Muscle layer of duodenum (tissue), 2 donors: ENCODE results near the gene HSF5.

ENCODE experiments used
- H3K27ac ChIP-seq: one replicate; pipeline ENCODE4 v1.7.0; 2013; ENCODE audit warnings: mild to moderate bottlenecking, low read length
- H3K27me3 ChIP-seq: one replicate; pipeline ENCODE4 v1.7.0; 2013; ENCODE audit warnings: low read depth, mild to moderate bottlenecking, control low read depth, low read length
- H3K36me3 ChIP-seq, 2 donors: one replicate each; pipeline ENCODE4 v1.7.0; 2013; ENCODE audit warnings: low read length in 2 of 2, control low read depth in 1 of 2, mild to moderate bottlenecking in 1 of 2; ENCODE audit not compliant: insufficient read depth in 2 of 2, control insufficient read depth in 1 of 2
- H3K4me1 ChIP-seq, 2 donors: one replicate each; pipeline ENCODE4 v1.7.0; 2013; ENCODE audit warnings: low read length in 2 of 2, mild to moderate bottlenecking in 2 of 2, control low read depth in 1 of 2, moderate library complexity in 1 of 2; ENCODE audit not compliant: insufficient read depth in 2 of 2, control insufficient read depth in 1 of 2
- H3K4me3 ChIP-seq, 2 donors: one replicate each; pipeline ENCODE4 v1.7.0; 2013; ENCODE audit warnings: low read length in 2 of 2, low read depth in 1 of 2, mild to moderate bottlenecking in 1 of 2
- H3K9me3 ChIP-seq, 2 donors: one replicate each; pipeline ENCODE4 v1.7.0; 2013; ENCODE audit warnings: low read length in 2 of 2, control low read depth in 1 of 2, mild to moderate bottlenecking in 1 of 2; ENCODE audit not compliant: control insufficient read depth in 1 of 2
- donor health status: healthy.

The HSF5 gene

GRCh38 chr17:58394534-58395223, 93.5 kb downstream of the HSF5 start:
- Histone ChIP-seq H3K27me3 (no peaks in the 10 kb centered on the region), H3K4me3 (no peak overlapping the region), H3K4me1 (no peaks in the 10 kb centered on the region), H3K36me3 (no peaks in the 10 kb centered on the region), H3K9me3 (no peaks in the 10 kb centered on the region), H3K27ac (no peak overlapping the region)

- no peaks in the 10 kb centered on the region for H3K4me1 ChIP-seq
- H3K9me3 ChIP-seq = no peaks in the 10 kb centered on the region
- H3K4me3 ChIP-seq = no peak overlapping the region
- H3K27me3 ChIP-seq = no peaks in the 10 kb centered on the region
- H3K36me3 ChIP-seq = no peaks in the 10 kb centered on the region
- H3K27ac ChIP-seq = no peak overlapping the region
These were observed 96.8 kb downstream of the HSF5 start for GRCh38 chr17:58391302-58391984.

- no peak overlapping the region for H3K4me3 ChIP-seq
- no peaks in the 10 kb centered on the region for H3K4me1 ChIP-seq
- H3K36me3 ChIP-seq = no peaks in the 10 kb centered on the region
- no peaks in the 10 kb centered on the region for H3K27me3 ChIP-seq
- no peaks in the 10 kb centered on the region for H3K9me3 ChIP-seq
- H3K27ac ChIP-seq = no peak overlapping the region
These were observed 97.3 kb downstream of the HSF5 start for GRCh38 chr17:58390884-58391283.

DNA sequence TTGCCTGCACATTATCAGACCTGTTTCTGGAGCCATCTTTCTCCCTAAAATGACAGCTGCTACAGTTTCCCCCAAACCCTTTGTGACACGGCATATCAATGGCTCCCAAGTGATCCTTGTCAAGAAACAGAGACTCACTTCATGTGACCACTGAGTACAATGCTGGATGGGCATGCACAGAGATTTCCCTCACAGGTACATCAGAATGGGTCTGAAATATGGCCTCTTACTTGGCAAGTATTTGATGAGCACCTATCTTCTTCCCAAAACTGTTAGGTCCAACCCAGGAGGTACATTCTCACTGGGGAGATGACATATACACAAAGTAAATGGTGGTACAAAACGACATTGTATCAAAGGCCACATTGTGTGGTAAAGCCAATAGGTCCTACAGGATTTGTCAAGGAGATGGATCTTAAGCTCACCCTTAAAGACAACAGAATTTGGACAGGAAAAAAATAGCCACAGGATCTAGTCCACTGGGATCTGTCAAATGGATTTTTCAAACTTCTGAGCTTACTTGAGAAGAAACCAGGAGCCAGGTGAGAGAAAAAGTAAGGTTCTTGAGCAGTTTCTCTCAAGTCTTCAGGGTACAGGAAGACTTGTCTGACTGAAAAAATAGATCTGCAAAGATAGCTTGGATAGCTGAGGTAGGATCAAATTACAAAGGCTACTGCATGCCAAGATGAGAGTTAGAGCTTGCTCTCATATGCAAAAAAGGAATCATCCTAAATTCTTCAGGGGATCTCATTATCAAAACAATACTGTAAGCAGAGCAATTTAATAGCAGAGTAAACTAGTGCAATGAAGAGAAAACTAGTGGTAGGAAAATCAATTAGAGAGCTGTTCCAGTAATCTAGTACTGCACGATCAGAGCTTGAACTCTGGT, 99.7 kb downstream of the HSF5 start:
- no peaks in the 10 kb centered on the region for H3K4me1 ChIP-seq
- no peaks in the 10 kb centered on the region for H3K9me3 ChIP-seq
- H3K4me3 ChIP-seq = no peak overlapping the region
- no peak overlapping the region for H3K27ac ChIP-seq
- no peaks in the 10 kb centered on the region for H3K27me3 ChIP-seq
- no peaks in the 10 kb centered on the region for H3K36me3 ChIP-seq

GRCh38 chr17:58387834-58388233, 100.4 kb downstream of the HSF5 start:
- no peaks in the 10 kb centered on the region for H3K9me3 ChIP-seq
- H3K36me3 ChIP-seq = no peaks in the 10 kb centered on the region
- H3K27me3 ChIP-seq = no peaks in the 10 kb centered on the region
- H3K4me3 ChIP-seq = no peak overlapping the region
- no peaks in the 10 kb centered on the region for H3K4me1 ChIP-seq
- H3K27ac ChIP-seq = no peak overlapping the region

- no peaks in the 10 kb centered on the region for H3K27me3 ChIP-seq
- no peaks in the 10 kb centered on the region for H3K36me3 ChIP-seq
- no peak overlapping the region for H3K4me3 ChIP-seq
- H3K4me1 ChIP-seq = peaks cover 2 to 4% of the 10 kb centered on the region in 2 donors
- no peaks in the 10 kb centered on the region for H3K9me3 ChIP-seq
- H3K27ac ChIP-seq = no peak overlapping the region
These were observed 101.5 kb downstream of the HSF5 start for GRCh38 chr17:58386708-58387107.

- peaks cover 4% of the 10 kb centered on the region in 2 donors for H3K4me1 ChIP-seq
These were observed 102.8 kb downstream of the HSF5 start for GRCh38 chr17:58385359-58385899.

GRCh38 chr17:58384897-58385296, 103.3 kb downstream of the HSF5 start:
- Histone ChIP-seq H3K4me3 (no peak overlapping the region), H3K36me3 (no peaks in the 10 kb centered on the region), H3K27me3 (no peaks in the 10 kb centered on the region), H3K9me3 (no peaks in the 10 kb centered on the region), H3K27ac (no peak overlapping the region), H3K4me1 (peaks cover 4% of the 10 kb centered on the region in 2 donors)

More at GRCh38 chr17:58385359-58385899, 102.8 kb downstream of the HSF5 start:
- Histone ChIP-seq H3K36me3 (no peaks in the 10 kb centered on the region), H3K4me3 (no peak overlapping the region), H3K27ac (no peak overlapping the region), H3K9me3 (no peaks in the 10 kb centered on the region), H3K27me3 (no peaks in the 10 kb centered on the region)

DNA sequence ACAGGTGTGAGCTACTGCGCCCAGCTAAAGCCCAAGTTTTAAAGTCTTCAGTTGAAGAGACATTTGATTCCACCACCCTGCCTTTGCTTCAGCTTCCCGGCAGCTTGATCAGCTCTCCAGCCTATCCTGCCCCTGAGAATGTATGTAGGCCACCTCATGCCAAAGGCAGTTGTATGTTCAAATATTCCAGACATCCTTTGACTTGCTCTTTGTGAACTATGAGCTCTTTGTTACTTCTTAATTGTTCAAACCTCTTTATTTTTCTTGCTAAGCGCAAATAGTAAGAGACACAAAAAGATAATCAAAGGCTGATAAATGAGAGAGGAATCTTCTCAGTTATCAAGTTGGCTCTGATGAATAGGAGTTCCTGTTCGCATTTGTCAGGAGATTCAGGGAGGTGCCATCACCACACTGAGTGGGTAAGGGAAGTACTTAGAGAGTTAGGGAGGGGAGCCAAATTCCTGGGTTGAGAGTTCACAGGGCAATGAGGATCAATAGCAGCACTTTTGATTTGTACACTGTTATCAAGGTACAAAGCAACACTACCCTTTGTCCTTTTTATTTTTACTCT, 104.2 kb downstream of the HSF5 start:
- peaks cover 4% of the 10 kb centered on the region in 2 donors for H3K4me1 ChIP-seq
- no peaks in the 10 kb centered on the region for H3K27me3 ChIP-seq
- no peaks in the 10 kb centered on the region for H3K9me3 ChIP-seq
- H3K4me3 ChIP-seq = no peak overlapping the region
- no peak overlapping the region for H3K27ac ChIP-seq
- H3K36me3 ChIP-seq = no peaks in the 10 kb centered on the region

DNA sequence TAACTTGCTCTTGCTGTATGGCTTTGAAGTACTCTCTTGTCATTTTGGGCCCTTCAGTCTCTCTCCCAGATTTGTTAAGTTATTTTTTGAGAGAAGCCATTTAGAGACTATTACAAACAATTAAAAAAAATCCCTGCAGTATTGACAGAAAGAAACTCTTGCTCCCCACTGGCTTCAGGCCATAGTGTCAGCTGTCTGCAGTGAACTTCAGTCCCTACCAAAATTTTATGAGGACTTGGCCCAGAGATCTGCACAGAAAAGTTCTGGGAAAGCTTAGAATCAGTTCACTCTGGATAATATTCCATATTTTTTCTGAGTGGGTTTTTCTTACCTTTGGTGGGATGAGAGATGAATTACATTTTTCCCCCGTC, 105.4 kb downstream of the HSF5 start:
- Histone ChIP-seq H3K4me3 (no peak overlapping the region), H3K4me1 (peaks cover 4% of the 10 kb centered on the region in 2 donors), H3K36me3 (no peaks in the 10 kb centered on the region), H3K9me3 (no peaks in the 10 kb centered on the region), H3K27ac (no peak overlapping the region), H3K27me3 (no peaks in the 10 kb centered on the region)
